ENCODE measurements around the gene ELOVL5.

GRCh38 chr6:53220605-53221004 is 128.1 kb downstream of the ELOVL5 start:
- TF ChIP-seq CTCF (IDR thresholded peaks at IDR 0.05; ENCODE audit: insufficient read depth, low read length, poor library complexity, severe bottlenecking), result no peak
- TF ChIP-seq EZH2phosphoT487 (conservative IDR thresholded peaks at IDR 0.05; ENCODE audit: low read length), result no peak

All from SU-DHL-6 (cell line).